ENCODE measurements around the gene SPHKAP. TPM values are rescaled to one million over a fixed set of nuclear protein-coding genes. Genes with fewer than 3 reads are reported as not detected.

SPHKAP gene
- total and polyA plus RNA-seq, 2 of the 13 experiments (the other 11 are each of a cell fraction or from before 2014, with no cell fraction given): not detected

DNA sequence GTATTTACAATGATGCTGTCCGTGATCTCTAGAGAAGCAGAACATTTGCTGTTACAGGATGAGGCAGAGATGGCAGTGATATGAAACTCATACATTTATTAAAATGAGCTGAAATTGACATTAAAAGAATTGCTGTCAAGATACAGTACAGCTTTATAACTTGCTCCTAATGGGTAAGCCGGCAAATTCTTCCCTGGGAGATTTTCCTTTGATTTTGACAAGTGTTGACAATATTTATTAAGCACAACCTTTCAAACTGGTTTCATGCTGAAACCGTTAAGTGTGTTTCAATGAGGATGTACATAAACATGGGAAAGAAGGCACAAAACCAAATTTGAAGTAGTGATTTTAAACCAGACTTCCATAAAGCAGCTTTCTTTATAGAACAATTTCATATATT, 45.5 kb downstream of the SPHKAP start (continued):
- TF ChIP-seq, protein P1, sequence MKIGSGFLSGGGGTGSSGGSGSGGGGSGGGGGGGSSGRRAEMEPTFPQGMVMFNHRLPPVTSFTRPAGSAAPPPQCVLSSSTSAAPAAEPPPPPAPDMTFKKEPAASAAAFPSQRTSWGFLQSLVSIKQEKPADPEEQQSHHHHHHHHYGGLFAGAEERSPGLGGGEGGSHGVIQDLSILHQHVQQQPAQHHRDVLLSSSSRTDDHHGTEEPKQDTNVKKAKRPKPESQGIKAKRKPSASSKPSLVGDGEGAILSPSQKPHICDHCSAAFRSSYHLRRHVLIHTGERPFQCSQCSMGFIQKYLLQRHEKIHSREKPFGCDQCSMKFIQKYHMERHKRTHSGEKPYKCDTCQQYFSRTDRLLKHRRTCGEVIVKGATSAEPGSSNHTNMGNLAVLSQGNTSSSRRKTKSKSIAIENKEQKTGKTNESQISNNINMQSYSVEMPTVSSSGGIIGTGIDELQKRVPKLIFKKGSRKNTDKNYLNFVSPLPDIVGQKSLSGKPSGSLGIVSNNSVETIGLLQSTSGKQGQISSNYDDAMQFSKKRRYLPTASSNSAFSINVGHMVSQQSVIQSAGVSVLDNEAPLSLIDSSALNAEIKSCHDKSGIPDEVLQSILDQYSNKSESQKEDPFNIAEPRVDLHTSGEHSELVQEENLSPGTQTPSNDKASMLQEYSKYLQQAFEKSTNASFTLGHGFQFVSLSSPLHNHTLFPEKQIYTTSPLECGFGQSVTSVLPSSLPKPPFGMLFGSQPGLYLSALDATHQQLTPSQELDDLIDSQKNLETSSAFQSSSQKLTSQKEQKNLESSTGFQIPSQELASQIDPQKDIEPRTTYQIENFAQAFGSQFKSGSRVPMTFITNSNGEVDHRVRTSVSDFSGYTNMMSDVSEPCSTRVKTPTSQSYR (CRISPR knock-in tag; IDR thresholded peaks at IDR 0.05; ENCODE audit: borderline replicate concordance): no peak

DNA sequence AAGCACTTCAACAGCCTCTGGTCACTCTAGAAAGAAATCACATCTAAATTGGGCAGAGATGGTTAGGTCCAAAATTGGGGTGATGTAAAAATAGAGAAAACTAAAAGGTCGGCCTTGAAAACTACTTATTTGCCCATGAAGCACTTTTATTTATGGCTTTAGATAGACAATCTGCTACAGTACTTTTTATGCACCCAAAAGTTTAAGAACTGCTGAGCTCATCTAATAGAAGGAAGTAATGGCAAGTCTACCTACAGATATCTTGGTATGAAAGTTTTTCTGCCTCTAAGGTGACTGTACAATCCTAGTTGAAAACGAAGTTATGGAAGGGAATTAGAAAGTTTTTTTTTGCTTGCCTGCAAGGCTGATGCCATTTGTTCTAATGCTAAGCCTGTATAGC, 46.2 kb downstream of the SPHKAP start:
- FAIRE-seq (no peak), ATAC-seq (no peak), DNase-seq (ENCODE audit: low spot score) (no peak)
- Histone ChIP-seq H3K36me3 (replicated peaks in 1 of 2; ENCODE audit: control insufficient read depth in 1 of 2, insufficient read depth in 2 of 2, low read length in 2 of 2) (no peaks in the 10 kb centered on the region), H3K27ac (ENCODE audit: extremely low read length, insufficient read depth, low read length) (no peak overlapping the region), H3K79me2 (ENCODE audit: insufficient read depth, low read length) (no peaks in the 10 kb centered on the region), H3K27me3 (ENCODE audit: control insufficient read depth in 1 of 2, insufficient read depth in 2 of 2, low read length in 2 of 2) (no peaks in the 10 kb centered on the region; a peak in 1 of 5 replicates), H2AFZ (ENCODE audit: low read length) (no peak overlapping the region), H3K4me1 (ENCODE audit: insufficient read depth, low read length) (no peaks in the 10 kb centered on the region), H3K4me3 (replicated peaks in 1 of 3; ENCODE audit: insufficient read depth in 1 of 3, low read depth in 2 of 3, low read length in 3 of 3) (no peak overlapping the region), H3K9me3 (ENCODE audit: low read length) (no peaks in the 10 kb centered on the region), H3K4me2 (ENCODE audit: low read depth, low read length) (no peak overlapping the region), H3K9ac (ENCODE audit: insufficient read depth, low read depth, low read length) (no peak overlapping the region), H4K20me1 (ENCODE audit: insufficient read depth, low read length) (no peaks in the 10 kb centered on the region)
- in situ Hi-C loops (cut with HindIII; ENCODE audit: extremely low pct_ligation_motif_present, low pct_unique_long_range_greater_than_20kb) (no loop called here), intact Hi-C loops (cut with micrococcal nuclease; ENCODE audit: unreplicated experiment) (no loop called here)
- WGBS (ENCODE audit: low lambda C conversion rate): 5% methylated on average over 2 of the region's 2 CpGs
- TF ChIP-seq ZNF713 (CRISPR knock-in tag; IDR thresholded peaks at IDR 0.05): no peak
- TF ChIP-seq TBX2 (CRISPR knock-in tag; IDR thresholded peaks at IDR 0.05; ENCODE audit: borderline replicate concordance): no peak
- TF ChIP-seq ZNF205 (CRISPR knock-in tag; IDR thresholded peaks at IDR 0.05): no peak
- TF ChIP-seq MAFK (conservative IDR thresholded peaks at IDR 0.05 in 1 of 2, IDR thresholded peaks at IDR 0.05 in 1 of 2; ENCODE audit: low read length in 2 of 2): peak; percentile 60 to 70
- no peak for TF ChIP-seq SNAI1 (CRISPR knock-in tag; IDR thresholded peaks at IDR 0.05; ENCODE audit: borderline replicate concordance)
- peak; percentile 48 for TF ChIP-seq MAFF (IDR thresholded peaks at IDR 0.05; ENCODE audit: low read depth, low read length)
- no peak for TF ChIP-seq CCAR2 (optimal IDR thresholded peaks at IDR 0.05; ENCODE audit: low read depth, low read length)
- TF ChIP-seq ERF (CRISPR knock-in tag; IDR thresholded peaks at IDR 0.05): no peak
- ChIA-PET POLR2A (no interaction called here), CTCF (ENCODE audit: low intra/inter-chr PET ratio, low total read pairs) (no interaction called here)
- BruUV-seq (replicated peaks): no TSS peak
